B cell (primary cell): ENCODE measurements around the gene DUS4L. TPM values are rescaled to one million over a fixed set of nuclear protein-coding genes. Genes with fewer than 3 reads are reported as not detected.

Experiments
- ATAC-seq: fragments of 200-7000 bp; cut with Tn5 transposase; one replicate; pipeline ENCODE4 v1.10.0; 2021; ENCODE audit warnings: low read depth, mild to moderate bottlenecking, moderate number of reproducible peaks, moderate library complexity
- CTCF ChIA-PET: fragments of 350-600 bp; sonication (Branson Sonifier 250); formaldehyde crosslinking; loops from one replicate; lab custom pipeline; 2021; ENCODE audit warnings: antibody characterized with exemption, inconsistent platforms; lab: Charles Lee
- POLR2A ChIA-PET: fragments of 350-600 bp; sonication (Branson Sonifier 250); formaldehyde crosslinking; loops from one replicate; lab custom pipeline; 2021; ENCODE audit warnings: antibody characterized with exemption; lab: Charles Lee
- DNase-seq: peaks from one replicate; pipeline ENCODE4 v3.0.0; 2013
- H2AFZ ChIP-seq: 2 replicates; pipeline ENCODE4 v1.6.1; 2012; ENCODE audit warnings: mild to moderate bottlenecking, low read depth, low read length; ENCODE audit not compliant: insufficient read depth, poor library complexity, severe bottlenecking
- H3K27ac ChIP-seq, 2 donors: 1 replicate in 1 of 2; 2 replicates in 1 of 2; pipeline ENCODE4 v1.5.1; 2012 to 2013; ENCODE audit warnings: low read length in 2 of 2, mild to moderate bottlenecking in 2 of 2, moderate library complexity in 1 of 2
- H3K27me3 ChIP-seq, 4 experiments: fragments of 200-600 bp in 1 of 4; sonication (generic) in 1 of 4; replicated peaks in 1 of 4; 1 replicate in 2 of 4; 2 replicates in 2 of 4; pipeline versions ENCODE4 v1.6.1 to v1.7.0; 2013 to 2016; ENCODE audit warnings: low read length in 3 of 4, mild to moderate bottlenecking in 2 of 4, mixed read lengths in 1 of 4, moderate library complexity in 1 of 4; ENCODE audit not compliant: insufficient read depth in 4 of 4, control insufficient read depth in 3 of 4; ENCODE audit errors: control extremely low read depth in 1 of 4
- H3K36me3 ChIP-seq, 2 experiments: replicated peaks in 1 of 2; 1 replicate in 1 of 2; 2 replicates in 1 of 2; pipeline versions ENCODE4 v1.6.1 to v1.7.1; 2013; ENCODE audit warnings: low read length in 1 of 2; ENCODE audit not compliant: insufficient read depth in 2 of 2, control insufficient read depth in 1 of 2; ENCODE audit errors: control extremely low read depth in 1 of 2, extremely low read depth in 1 of 2
- H3K4me1 ChIP-seq, 2 donors: fragments of 200-600 bp in 1 of 2; sonication (generic) in 1 of 2; 1 replicate in 1 of 2; 2 replicates in 1 of 2; pipeline versions ENCODE4 v1.5.1 to v1.6.1; 2013 to 2017; ENCODE audit warnings: low read length in 2 of 2; ENCODE audit not compliant: control insufficient read depth in 2 of 2, insufficient read depth in 2 of 2
- H3K4me2 ChIP-seq: replicated peaks from 2 replicates; pipeline ENCODE3; 2012; ENCODE audit warnings: mild to moderate bottlenecking, low read depth, low read length; ENCODE audit not compliant: poor library complexity, severe bottlenecking
- H3K4me3 ChIP-seq, 5 experiments: fragments of 200-600 bp in 1 of 5; sonication (generic) in 1 of 5; 1 replicate in 3 of 5; 2 replicates in 2 of 5; pipeline versions ENCODE4 v1.5.1 to v1.7.0; 2011 to 2016; ENCODE audit warnings: low read length in 4 of 5, mild to moderate bottlenecking in 4 of 5, low read depth in 2 of 5, control low read depth in 1 of 5, moderate library complexity in 1 of 5; ENCODE audit not compliant: insufficient read depth in 1 of 5; ENCODE audit errors: control extremely low read depth in 1 of 5, extremely low read depth in 1 of 5
- H3K79me2 ChIP-seq: fragments of 200-600 bp; sonication (generic); one replicate; pipeline ENCODE4 v1.6.0; 2016; ENCODE audit warnings: low read length; ENCODE audit not compliant: control insufficient read depth, insufficient read depth
- H3K9ac ChIP-seq: fragments of 200-600 bp; sonication (generic); 2 replicates; pipeline ENCODE4 v1.6.1; 2017; ENCODE audit warnings: mild to moderate bottlenecking, low read length, moderate library complexity
- H3K9me3 ChIP-seq, 3 donors: one replicate each; pipeline versions ENCODE4 v1.6.1 to v1.7.1; 2013; ENCODE audit warnings: low read length in 2 of 3; ENCODE audit not compliant: control insufficient read depth in 2 of 3, insufficient read depth in 1 of 3; ENCODE audit errors: control extremely low read depth in 1 of 3
- H4K20me1 ChIP-seq: 2 replicates; pipeline ENCODE4 v1.6.0; 2012; ENCODE audit warnings: mild to moderate bottlenecking, low read length; ENCODE audit not compliant: insufficient read depth, control insufficient read depth, poor library complexity, severe bottlenecking
- H3K27ac Mint-ChIP-seq: one replicate; pipeline ENCODE4 v1.8.0; 2021; ENCODE audit warnings: mixed read lengths
- H3K27me3 Mint-ChIP-seq: one replicate; pipeline ENCODE4 v1.8.0; 2021; ENCODE audit warnings: mixed read lengths
- H3K4me1 Mint-ChIP-seq: one replicate; pipeline ENCODE4 v1.8.0; 2021; ENCODE audit warnings: mixed read lengths
- H3K4me3 Mint-ChIP-seq: one replicate; pipeline ENCODE4 v1.8.0; 2021; ENCODE audit warnings: mixed read lengths
- H3K9me3 Mint-ChIP-seq: one replicate; pipeline ENCODE4 v1.8.0; 2022; ENCODE audit warnings: mixed read lengths; ENCODE audit not compliant: insufficient read depth
- CTCF ChIP-seq: fragments of 200-600 bp; IDR thresholded peaks from one replicate; pipeline ENCODE4 v1.8.0; 2022; ENCODE audit warnings: antibody characterized with exemption, mild to moderate bottlenecking
- EZH2 ChIP-seq: IDR thresholded peaks from 2 replicates; pipeline ENCODE4 v1.6.1; 2012; ENCODE audit warnings: borderline replicate concordance, low read depth, mild to moderate bottlenecking, moderate library complexity, low read length; ENCODE audit not compliant: insufficient read depth, poor library complexity, severe bottlenecking
- WGBS: methylation state at CpG from one replicate; pipeline ENCODE4 v1.1.5; 2013; ENCODE audit warnings: missing lambda C conversion rate; ENCODE audit not compliant: insufficient coverage; 5-methylcytosine and 5-hydroxymethylcytosine counted together
- intact Hi-C: fragments of 100-400 bp; cut with micrococcal nuclease; formaldehyde crosslinking; loops from one replicate; pipeline ENCODE4 v1.10.0; 2022
- polyA plus RNA-seq: library from polyadenylated mRNA; depleted of rRNA; stranded (reverse); fragments of >200 nt; gene quantifications from 2 replicates; pipeline ENCODE4 v1.2.3, GENCODE V29; 2012
- small RNA-seq: library from RNA; depleted of rRNA; stranded (forward); fragments of <200 nt; gene quantifications from one replicate; pipeline ENCODE3, GENCODE V24; 2012; ENCODE audit warnings: low replicate concordance, low read depth; ENCODE audit not compliant: insufficient read length
- total RNA-seq, 2 donors: library from RNA; stranded (reverse); fragments of 120-200 nt in 1 of 2; gene quantifications; 1 replicate in 1 of 2; 2 replicates in 1 of 2; pipeline versions ENCODE4 v1.2.3 to v1.2.4, GENCODE V29; 2013 to 2022

DUS4L gene
- total and polyA plus RNA-seq, 2 donors (not counting 1 experiment from before 2014, with no cell fraction given) = 4.1 to 18.7 TPM

- TF ChIP-seq CTCF = no peak
- no peak for TF ChIP-seq EZH2
- Histone ChIP-seq H3K36me3 (peaks cover 0 to 1% of the 10 kb centered on the region in 2 experiments), H2AFZ (no peak overlapping the region), H3K27ac (peak overlapping the region in 1 of 2 donors; percentile 14), H3K4me3 (no peak overlapping the region), H3K4me2 (no peak overlapping the region), H3K79me2 (no peaks in the 10 kb centered on the region), H3K27me3 (no peaks in the 10 kb centered on the region), H3K9me3 (no peaks in the 10 kb centered on the region), H4K20me1 (no peaks in the 10 kb centered on the region), H3K4me1 (peaks cover 5 to 6% of the 10 kb centered on the region in 2 donors), H3K9ac (no peak overlapping the region)
- ATAC-seq = no peak
- intact Hi-C loops = no loop called here
- Mint-ChIP-seq H3K4me1 (no peaks in the 10 kb centered on the region), H3K9me3 (no peaks in the 10 kb centered on the region), H3K4me3 (no peak overlapping the region), H3K27me3 (no peaks in the 10 kb centered on the region), H3K27ac (no peak overlapping the region)
- POLR2A ChIA-PET = no interaction called here
- CTCF ChIA-PET = no interaction called here
- DNase-seq = no peak
- 78% methylated on average over 2 of the region's 2 CpGs for WGBS
These were observed 59.1 kb downstream of the DUS4L start for GRCh38 chr7:107622894-107623293.

DNA sequence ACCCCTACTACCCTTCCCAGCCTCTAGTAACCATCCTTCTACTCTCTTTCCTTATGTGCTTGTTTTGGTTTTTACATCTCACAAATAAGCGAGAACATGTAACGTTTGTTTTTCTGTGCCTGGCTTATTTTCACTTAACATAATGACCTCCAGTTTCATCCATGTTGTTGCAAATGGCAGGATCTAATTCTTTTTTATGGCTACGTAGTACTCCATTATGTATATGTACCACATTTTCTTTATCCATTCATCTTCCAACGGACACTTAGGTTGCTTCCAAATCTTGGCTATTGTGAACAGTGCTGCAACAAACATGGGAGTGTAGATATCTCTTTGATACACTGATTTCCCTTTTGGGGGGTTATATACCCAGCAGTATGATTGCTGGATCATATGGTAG, 63.2 kb downstream of the DUS4L start:
- no peak overlapping the region for H2AFZ ChIP-seq
- ChIA-PET POLR2A (interaction anchor here (0.6 kb wide), 1 partner anchor 12 kb away, joined by 8 read pairs; no protein-coding TSS in a partner anchor), CTCF (no interaction called here)
- DNase-seq (no peak), ATAC-seq (no peak)
- H3K4me1 ChIP-seq = peaks cover 21 to 22% of the 10 kb centered on the region in 2 donors
- no peak overlapping the region for H3K4me2 ChIP-seq
- intact Hi-C loops = loop anchor here (5.0 kb wide), 1 partner anchor 35 kb away; the partner anchor contains the start of gene SLC26A4
- no peak overlapping the region for H3K4me3 ChIP-seq
- no peaks in the 10 kb centered on the region for H3K36me3 ChIP-seq
- WGBS = no CpG with 5 or more reads among the region's 4 CpGs
- no peak overlapping the region for H3K9ac ChIP-seq
- no peaks in the 10 kb centered on the region for H3K79me2 ChIP-seq
- no peaks in the 10 kb centered on the region for H3K9me3 ChIP-seq
- TF ChIP-seq EZH2 = no peak
- no peak for TF ChIP-seq CTCF
- peaks cover 18% of the 10 kb centered on the region for H3K4me1 Mint-ChIP-seq
- H4K20me1 ChIP-seq = no peaks in the 10 kb centered on the region
- H3K27me3 Mint-ChIP-seq = no peaks in the 10 kb centered on the region
- no peaks in the 10 kb centered on the region for H3K9me3 Mint-ChIP-seq
- H3K27ac ChIP-seq = no peak overlapping the region
- no peak overlapping the region for H3K27ac Mint-ChIP-seq
- H3K27me3 ChIP-seq = no peaks in the 10 kb centered on the region
- H3K4me3 Mint-ChIP-seq = no peak overlapping the region

Small RNA genes within 50 kb of the gene (small RNA-seq; reads per million reads assigned to genes)
- gene RF01233 = not detected

Other genes starting within 250 kb of the DUS4L start
- not detected in 2 replicates for gene GPR22, start 93.9 kb upstream of the DUS4L start, total RNA-seq
- not detected in 2 replicates for gene GPR22, start 93.9 kb upstream of the DUS4L start, polyA plus RNA-seq
- gene COG5, start 51 bp upstream of the DUS4L start, total RNA-seq = 73.0 and 74.8 TPM in 2 replicates
- gene COG5, start 51 bp upstream of the DUS4L start, polyA plus RNA-seq = 7.0 and 9.8 TPM in 2 replicates
- gene BCAP29, start 16.3 kb downstream of the DUS4L start, total RNA-seq = 27.3 and 31.8 TPM in 2 replicates
- gene BCAP29, start 16.3 kb downstream of the DUS4L start, polyA plus RNA-seq = 24.6 and 32.5 TPM in 2 replicates
- gene SLC26A4, start 96.9 kb downstream of the DUS4L start, total RNA-seq = 0.05 and 0.29 TPM in 2 replicates
- 0.13 and 0.48 TPM in 2 replicates for gene SLC26A4, start 96.9 kb downstream of the DUS4L start, polyA plus RNA-seq
- 49.9 and 57.2 TPM in 2 replicates for gene CBLL1, start 180.2 kb downstream of the DUS4L start, total RNA-seq
- 22.1 and 33.6 TPM in 2 replicates for gene CBLL1, start 180.2 kb downstream of the DUS4L start, polyA plus RNA-seq
- gene SLC26A3, start 239.3 kb downstream of the DUS4L start, total RNA-seq = not detected in 2 replicates
- gene SLC26A3, start 239.3 kb downstream of the DUS4L start, polyA plus RNA-seq = not detected in 2 replicates